GM20000 (cell line): ENCODE data around the gene MS4A15.

Experiments
- DNase-seq: peaks from one replicate; pipeline ENCODE4 v3.0.0; 2012; ENCODE audit warnings: low spot score
- CTCF ChIP-seq: IDR thresholded peaks from 2 replicates; pipeline ENCODE4 v1.5.1; 2012; ENCODE audit warnings: mild to moderate bottlenecking, control low read depth; ENCODE audit errors: extremely low read depth, missing control alignments

The MS4A15 gene

GRCh38 chr11:60783141-60783484, 26.4 kb downstream of the MS4A15 start:
- no peak for DNase-seq
- TF ChIP-seq CTCF = no peak

- no peak for DNase-seq
Observed at GRCh38 chr11:60783911-60784310, 27.2 kb downstream of the MS4A15 start.

GRCh38 chr11:60785136-60785535, 28.5 kb downstream of the MS4A15 start, which contains the start of gene MS4A10:
Gene MS4A10 (plus strand): TSS chr11:60785333. CDS start chr11:60790336, 5,003 bp downstream.
- TF ChIP-seq CTCF = no peak
- no peak for DNase-seq

More at GRCh38 chr11:60783911-60784310, 27.2 kb downstream of the MS4A15 start:
- no peak for TF ChIP-seq CTCF

GRCh38 chr11:60785806-60786361, 29.2 kb downstream of the MS4A15 start:
- no peak for DNase-seq
- no peak for TF ChIP-seq CTCF

GRCh38 chr11:60786811-60787567, 30.3 kb downstream of the MS4A15 start:
- TF ChIP-seq CTCF = no peak

GRCh38 chr11:60788401-60789125, 31.9 kb downstream of the MS4A15 start:
- no peak for TF ChIP-seq CTCF
- DNase-seq = no peak

More at GRCh38 chr11:60786811-60787567, 30.3 kb downstream of the MS4A15 start:
- no peak for DNase-seq

GRCh38 chr11:60790726-60791125, 34.1 kb downstream of the MS4A15 start:
- DNase-seq = no peak
- TF ChIP-seq CTCF = no peak
